ENCODE results near the gene PPT2.

The PPT2 gene

DNA sequence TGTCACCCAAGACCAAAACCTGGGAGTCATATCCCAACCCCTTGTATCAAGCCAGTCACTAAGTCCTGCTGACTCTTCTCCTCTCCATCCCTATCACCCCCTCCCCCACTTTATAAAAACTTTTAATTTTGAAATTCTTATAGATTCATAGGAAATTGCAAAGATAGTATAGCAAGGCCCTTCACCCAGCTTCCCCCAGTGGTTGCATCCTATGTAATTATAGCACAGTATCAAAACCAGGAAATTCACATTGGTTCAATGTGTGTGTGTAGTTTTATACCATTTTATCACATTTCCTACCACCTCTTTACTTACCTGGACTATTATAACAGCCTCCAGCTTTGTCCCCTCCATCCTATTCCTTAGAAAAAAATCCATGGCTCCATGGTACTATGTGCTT, 4.1 kb downstream of the PPT2 start:
- TF ChIP-seq, protein P1, sequence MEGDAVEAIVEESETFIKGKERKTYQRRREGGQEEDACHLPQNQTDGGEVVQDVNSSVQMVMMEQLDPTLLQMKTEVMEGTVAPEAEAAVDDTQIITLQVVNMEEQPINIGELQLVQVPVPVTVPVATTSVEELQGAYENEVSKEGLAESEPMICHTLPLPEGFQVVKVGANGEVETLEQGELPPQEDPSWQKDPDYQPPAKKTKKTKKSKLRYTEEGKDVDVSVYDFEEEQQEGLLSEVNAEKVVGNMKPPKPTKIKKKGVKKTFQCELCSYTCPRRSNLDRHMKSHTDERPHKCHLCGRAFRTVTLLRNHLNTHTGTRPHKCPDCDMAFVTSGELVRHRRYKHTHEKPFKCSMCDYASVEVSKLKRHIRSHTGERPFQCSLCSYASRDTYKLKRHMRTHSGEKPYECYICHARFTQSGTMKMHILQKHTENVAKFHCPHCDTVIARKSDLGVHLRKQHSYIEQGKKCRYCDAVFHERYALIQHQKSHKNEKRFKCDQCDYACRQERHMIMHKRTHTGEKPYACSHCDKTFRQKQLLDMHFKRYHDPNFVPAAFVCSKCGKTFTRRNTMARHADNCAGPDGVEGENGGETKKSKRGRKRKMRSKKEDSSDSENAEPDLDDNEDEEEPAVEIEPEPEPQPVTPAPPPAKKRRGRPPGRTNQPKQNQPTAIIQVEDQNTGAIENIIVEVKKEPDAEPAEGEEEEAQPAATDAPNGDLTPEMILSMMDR (IDR thresholded peaks at IDR 0.05): no peak

DNA sequence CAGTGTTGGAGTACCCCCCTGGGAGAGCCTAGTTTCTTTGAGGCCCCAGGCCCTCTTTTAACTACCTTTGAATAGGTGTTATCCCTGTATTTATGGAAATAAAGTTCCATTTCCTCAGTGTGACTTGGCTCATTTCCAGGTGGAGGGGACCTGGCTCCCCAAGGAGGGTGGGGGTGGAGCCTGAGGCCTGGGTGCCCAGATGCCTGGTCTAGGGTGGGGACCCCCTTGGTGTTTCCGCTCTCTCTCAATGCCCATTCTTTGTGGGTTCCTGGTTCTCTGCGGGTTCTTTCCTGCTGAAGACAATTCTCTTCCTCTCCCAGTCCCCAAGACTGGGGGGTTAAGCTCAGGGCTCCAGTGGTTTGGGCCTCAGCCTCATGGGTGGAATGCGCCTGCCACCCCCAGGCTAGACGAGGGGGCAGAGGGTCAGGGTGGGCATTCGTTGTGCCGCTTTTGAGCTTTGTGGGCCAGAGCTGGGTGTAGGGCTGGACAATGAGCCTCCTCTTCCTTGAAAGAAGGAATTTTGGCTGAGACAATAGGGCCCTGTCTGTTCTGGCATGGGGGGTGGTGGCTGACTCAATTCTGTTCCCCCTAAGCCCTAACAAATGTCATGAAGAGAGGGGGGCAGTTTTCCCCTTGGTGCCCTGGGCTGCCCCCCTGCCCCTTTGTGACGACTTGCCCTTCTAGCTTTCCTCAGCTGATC, 9.8 kb downstream of the PPT2 start:
- TF ChIP-seq, protein P1 (IDR thresholded peaks at IDR 0.05): no peak

DNA sequence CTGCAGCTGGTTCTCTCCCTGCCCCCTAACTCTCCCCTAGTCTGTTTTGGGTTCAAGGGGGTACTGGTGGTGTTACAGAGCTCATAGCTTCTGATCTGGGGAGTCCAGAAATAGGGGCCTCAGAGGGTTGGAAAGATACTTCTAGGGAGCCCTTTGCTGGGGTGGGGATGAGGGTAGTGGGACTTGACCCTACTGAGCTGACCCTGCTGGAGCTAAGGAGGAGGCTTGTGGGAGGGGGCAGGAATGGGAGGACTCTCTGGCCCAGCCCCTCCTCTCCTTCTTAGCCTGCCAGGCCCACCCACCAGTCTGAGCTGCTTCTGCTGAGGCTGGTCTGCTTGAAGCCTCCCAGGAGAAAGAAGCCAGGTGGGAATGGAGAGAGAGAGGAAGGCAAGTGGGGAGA, 10.4 kb downstream of the PPT2 start, which contains the start of gene EGFL8:
Gene EGFL8 (plus strand): TSS at position 301 of the 400 bp plus-strand sequence. CDS start 1,571 bp downstream, outside the sequence.
- TF ChIP-seq, protein P1 (IDR thresholded peaks at IDR 0.05): no peak

DNA sequence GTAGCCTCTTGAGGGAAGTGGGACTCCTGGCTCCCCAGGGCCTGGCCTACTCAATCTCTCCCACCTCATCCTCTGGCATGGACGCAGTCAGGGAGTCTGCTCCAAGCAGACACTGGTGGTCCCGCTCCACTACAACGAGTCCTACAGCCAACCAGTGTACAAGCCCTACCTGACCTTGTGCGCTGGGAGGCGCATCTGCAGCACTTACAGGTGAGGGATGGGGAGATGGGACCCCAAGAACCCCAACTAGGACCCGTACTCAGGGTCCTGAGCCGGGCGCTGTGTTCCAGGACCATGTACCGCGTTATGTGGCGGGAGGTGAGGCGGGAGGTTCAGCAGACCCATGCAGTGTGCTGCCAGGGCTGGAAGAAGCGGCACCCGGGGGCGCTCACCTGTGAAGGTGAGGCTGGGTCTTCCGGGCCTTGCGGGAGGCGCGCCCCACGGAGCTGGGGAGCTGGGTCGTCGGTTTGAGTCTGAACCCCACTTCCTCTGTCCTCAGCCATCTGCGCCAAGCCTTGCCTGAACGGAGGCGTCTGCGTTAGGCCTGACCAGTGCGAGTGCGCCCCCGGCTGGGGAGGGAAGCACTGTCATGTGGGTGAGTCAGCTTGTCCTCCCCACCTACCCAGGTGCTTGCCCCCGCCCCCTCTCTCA, 12.6 kb downstream of the PPT2 start:
- TF ChIP-seq, protein P1 (IDR thresholded peaks at IDR 0.05): no peak

DNA sequence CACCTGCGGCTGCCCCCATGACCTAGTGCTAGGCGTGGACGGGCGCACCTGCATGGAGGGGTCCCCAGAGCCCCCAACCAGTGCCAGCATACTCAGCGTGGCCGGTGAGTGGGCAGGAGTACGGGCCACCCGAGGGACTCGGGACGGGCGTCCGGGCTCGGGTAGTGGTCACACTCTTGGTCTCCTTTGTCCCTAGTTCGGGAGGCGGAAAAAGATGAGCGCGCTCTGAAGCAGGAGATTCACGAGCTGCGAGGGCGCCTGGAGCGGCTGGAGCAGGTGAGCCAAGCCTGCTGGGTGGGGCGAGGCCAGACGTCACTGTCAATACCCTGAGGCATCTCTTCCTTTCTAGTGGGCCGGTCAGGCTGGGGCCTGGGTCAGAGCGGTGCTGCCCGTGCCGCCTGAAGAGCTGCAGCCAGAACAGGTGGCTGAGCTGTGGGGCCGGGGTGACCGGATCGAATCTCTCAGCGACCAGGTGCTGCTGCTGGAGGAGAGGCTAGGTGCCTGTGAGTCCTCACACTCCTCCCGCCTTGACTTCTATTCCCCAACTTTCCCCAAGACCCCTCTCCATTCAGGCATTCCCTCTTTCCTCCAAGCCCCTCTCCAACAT, 13.3 kb downstream of the PPT2 start:
- TF ChIP-seq, protein P1 (IDR thresholded peaks at IDR 0.05): no peak

DNA sequence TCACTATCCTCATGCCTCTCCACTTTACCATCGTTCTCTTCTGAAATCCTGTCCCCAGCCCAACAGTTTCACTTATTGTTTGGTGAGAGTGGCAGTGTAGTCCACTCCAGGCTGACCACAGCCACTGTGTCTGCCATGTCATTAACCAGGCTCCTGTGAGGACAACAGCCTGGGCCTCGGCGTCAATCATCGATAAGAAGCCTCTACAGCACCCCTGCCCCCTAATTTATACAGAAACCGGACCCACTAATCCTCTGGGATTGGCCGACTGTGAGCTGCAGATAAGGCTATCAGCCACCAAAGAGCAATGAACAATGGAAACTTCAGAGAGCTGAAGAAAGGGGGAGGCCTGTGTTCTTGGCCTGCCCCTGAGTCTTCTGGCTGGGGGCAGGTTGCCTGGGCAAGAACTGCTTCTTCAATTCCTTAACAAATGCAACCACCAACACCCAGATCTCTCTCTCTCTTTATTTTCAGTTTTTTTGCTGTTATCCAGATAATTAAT, 13.9 kb downstream of the PPT2 start:
- TF ChIP-seq, protein P1 (IDR thresholded peaks at IDR 0.05): no peak

DNA sequence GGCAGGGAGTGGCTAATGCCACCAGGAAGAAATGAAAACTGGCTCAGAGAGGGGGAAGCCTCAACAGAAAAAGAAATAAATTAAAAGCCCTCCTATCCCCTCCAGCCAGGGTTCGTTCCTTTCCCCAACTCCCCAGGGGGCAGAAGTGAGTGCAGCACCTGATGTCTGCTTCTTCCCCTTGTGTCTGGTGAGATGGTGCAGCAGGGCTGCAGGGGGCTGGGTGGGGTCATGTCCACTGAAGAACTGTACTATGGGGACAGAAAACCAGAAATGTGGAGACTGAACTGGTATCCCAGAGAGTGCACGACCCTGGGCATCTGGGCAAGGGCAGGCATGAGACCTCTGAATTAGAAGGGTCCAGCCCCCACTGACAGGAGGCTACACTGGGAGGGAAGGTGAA, 14.4 kb downstream of the PPT2 start:
- TF ChIP-seq, protein P1 (IDR thresholded peaks at IDR 0.05): no peak

Data from LNCAP (cell line).